ENCODE data around the gene CD3G.
A peak's percentile ranks its signal among the peaks of the same experiment; 100 is the strongest.

CD3G gene

DNA sequence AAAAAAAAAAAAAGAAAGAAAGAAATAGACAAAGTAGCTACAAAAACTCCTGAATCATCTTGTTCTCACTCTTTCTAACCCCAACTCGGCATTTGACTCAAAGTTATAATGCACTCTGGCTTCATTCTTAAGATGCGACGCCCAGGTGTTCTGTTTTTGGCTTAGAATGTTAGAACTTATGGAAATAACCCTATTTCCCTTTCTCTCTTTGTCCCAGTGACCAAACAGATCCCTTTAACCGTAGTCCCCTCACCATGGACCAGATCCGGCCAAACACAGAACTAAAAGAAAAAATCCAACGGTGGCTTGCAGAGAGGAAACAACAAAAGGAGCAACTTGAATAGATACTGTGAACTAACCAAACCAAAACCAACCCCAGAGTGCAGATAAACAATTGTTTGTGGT lies 52.0 kb downstream of the CD3G start:
- Histone ChIP-seq H2AFZ (no peak overlapping the region), H3K27me3 (ENCODE audit: control insufficient read depth, insufficient read depth, low read length) (no peaks in the 10 kb centered on the region), H3K9me3 (ENCODE audit: control insufficient read depth, low read length) (no peaks in the 10 kb centered on the region), H3K4me2 (ENCODE audit: low read length) (no peak overlapping the region), H3K4me3 (ENCODE audit: low read depth, low read length) (no peak overlapping the region), H3K4me1 (no peaks in the 10 kb centered on the region), H3K27ac (no peak overlapping the region), H3K79me2 (no peaks in the 10 kb centered on the region), H3K36me3 (ENCODE audit: control insufficient read depth, insufficient read depth, low read length) (no peaks in the 10 kb centered on the region), H3K9ac (no peak overlapping the region)
- TF ChIP-seq CTCF (IDR thresholded peaks at IDR 0.05), result no peak

DNA sequence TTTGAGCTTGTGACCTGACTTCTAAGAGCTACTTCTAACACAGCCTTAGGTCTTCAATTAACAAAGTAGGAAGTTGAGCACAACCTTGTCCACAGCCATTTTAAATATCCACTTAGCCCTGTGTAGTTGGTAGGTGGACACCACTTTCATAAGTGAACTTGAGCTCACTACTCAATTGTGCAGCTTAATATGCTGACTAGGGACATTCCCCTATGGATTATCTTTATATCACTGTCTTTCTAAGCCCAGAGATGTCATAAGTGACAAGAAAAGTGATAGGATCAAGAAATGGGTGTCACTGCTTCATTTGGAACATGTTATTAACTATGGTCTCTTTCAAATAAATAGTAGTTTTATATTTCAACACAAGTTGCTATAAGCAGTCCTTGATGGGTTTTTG lies 53.3 kb downstream of the CD3G start:
- Histone ChIP-seq H3K9me3 (ENCODE audit: control insufficient read depth, low read length) (no peaks in the 10 kb centered on the region), H3K9ac (no peak overlapping the region), H3K4me3 (ENCODE audit: low read depth, low read length) (no peak overlapping the region), H3K4me2 (ENCODE audit: low read length) (no peak overlapping the region), H3K36me3 (ENCODE audit: control insufficient read depth, insufficient read depth, low read length) (no peaks in the 10 kb centered on the region), H3K79me2 (peaks cover 4% of the 10 kb centered on the region), H2AFZ (no peak overlapping the region), H3K27ac (no peak overlapping the region), H3K27me3 (ENCODE audit: control insufficient read depth, insufficient read depth, low read length) (no peaks in the 10 kb centered on the region), H3K4me1 (no peaks in the 10 kb centered on the region)
- no peak for TF ChIP-seq CTCF (IDR thresholded peaks at IDR 0.05)

- no peaks in the 10 kb centered on the region for H3K9me3 ChIP-seq (ENCODE audit: control insufficient read depth, low read length)
- H3K36me3 ChIP-seq (ENCODE audit: control insufficient read depth, insufficient read depth, low read length), result no peaks in the 10 kb centered on the region
- no peak for TF ChIP-seq CTCF (IDR thresholded peaks at IDR 0.05)
- no peak overlapping the region for H3K27ac ChIP-seq
- no peaks in the 10 kb centered on the region for H3K27me3 ChIP-seq (ENCODE audit: control insufficient read depth, insufficient read depth, low read length)
- no peak overlapping the region for H2AFZ ChIP-seq
- peaks cover 13% of the 10 kb centered on the region for H3K79me2 ChIP-seq
- H3K4me2 ChIP-seq (ENCODE audit: low read length), result no peak overlapping the region
- no peaks in the 10 kb centered on the region for H3K4me1 ChIP-seq
- H3K4me3 ChIP-seq (ENCODE audit: low read depth, low read length), result no peak overlapping the region
- no peak overlapping the region for H3K9ac ChIP-seq
These were observed 54.8 kb downstream of the CD3G start for GRCh38 chr11:118398791-118399559.

DNA sequence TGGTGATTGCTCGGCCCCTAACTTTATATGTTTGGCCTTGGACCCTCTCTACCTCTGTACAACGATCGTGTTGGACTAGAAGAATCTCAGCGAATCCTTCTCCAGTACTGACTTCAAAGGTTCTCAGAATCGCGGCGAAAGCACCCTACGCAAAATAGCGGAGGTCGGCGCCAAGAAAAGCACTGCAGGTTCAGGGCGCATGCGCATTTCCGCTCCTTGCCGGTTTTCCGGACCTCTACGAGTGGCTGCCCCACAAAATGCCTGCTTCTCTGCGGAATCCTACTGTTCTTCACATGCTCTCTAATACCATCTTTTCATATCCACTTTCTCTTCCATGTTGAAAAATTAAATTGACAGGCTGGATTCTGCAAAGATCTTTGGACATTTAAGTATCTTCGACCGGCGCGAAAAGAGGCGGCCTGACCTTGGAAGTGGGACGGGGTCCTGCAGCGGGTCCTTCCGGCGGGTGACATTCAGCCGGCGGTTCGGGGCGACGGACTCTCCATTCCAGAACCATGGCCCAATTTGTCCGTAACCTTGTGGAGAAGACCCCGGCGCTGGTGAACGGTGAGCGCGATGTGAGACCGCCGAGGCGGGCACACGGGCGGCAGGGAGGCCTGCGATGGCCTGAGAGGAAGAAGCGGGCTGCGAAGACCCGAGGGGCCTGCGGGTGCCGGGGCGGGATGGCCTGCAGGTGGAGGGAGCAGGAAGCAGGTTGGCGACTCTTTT lies 57.2 kb downstream of the CD3G start, which contains the start of gene ATP5MG:
TSS of gene ATP5MG (plus strand) at position 456 of the 729 bp plus-strand sequence. CDS start at position 516, 60 bp downstream.
- peak within 1 kb of the TSS; percentile 87 for H3K4me3 ChIP-seq (ENCODE audit: low read depth, low read length)
- H3K36me3 ChIP-seq (ENCODE audit: control insufficient read depth, insufficient read depth, low read length), result no peaks in the 10 kb centered on the region
- peak within 1 kb of the TSS; percentile 63 for H3K9ac ChIP-seq
- no peak for TF ChIP-seq CTCF (IDR thresholded peaks at IDR 0.05)
- no peaks in the 10 kb centered on the region for H3K4me1 ChIP-seq
- peak within 1 kb of the TSS; percentile 90 for H2AFZ ChIP-seq
- peak within 1 kb of the TSS; percentile 95 for H3K27ac ChIP-seq
- no peaks in the 10 kb centered on the region for H3K27me3 ChIP-seq (ENCODE audit: control insufficient read depth, insufficient read depth, low read length)
- peaks cover 20% of the 10 kb centered on the region for H3K79me2 ChIP-seq
- H3K4me2 ChIP-seq (ENCODE audit: low read length), result peak within 1 kb of the TSS; percentile 88
- H3K9me3 ChIP-seq (ENCODE audit: control insufficient read depth, low read length), result no peaks in the 10 kb centered on the region

Data from parathyroid adenoma (tissue), 2 donors.